Measurements from ENCODE around the gene SDCCAG8.

SDCCAG8 gene

GRCh38 chr1:243490748-243491686, 235.2 kb downstream of the SDCCAG8 start:
- H3K9me3 ChIP-seq (ENCODE audit: insufficient read depth, low read length), result no peaks in the 10 kb centered on the region
- no peak overlapping the region for H2AFZ ChIP-seq (ENCODE audit: low read depth, low read length)
- no peaks in the 10 kb centered on the region for H4K20me1 ChIP-seq (ENCODE audit: insufficient read depth, low read length)
- TF ChIP-seq, protein P1, sequence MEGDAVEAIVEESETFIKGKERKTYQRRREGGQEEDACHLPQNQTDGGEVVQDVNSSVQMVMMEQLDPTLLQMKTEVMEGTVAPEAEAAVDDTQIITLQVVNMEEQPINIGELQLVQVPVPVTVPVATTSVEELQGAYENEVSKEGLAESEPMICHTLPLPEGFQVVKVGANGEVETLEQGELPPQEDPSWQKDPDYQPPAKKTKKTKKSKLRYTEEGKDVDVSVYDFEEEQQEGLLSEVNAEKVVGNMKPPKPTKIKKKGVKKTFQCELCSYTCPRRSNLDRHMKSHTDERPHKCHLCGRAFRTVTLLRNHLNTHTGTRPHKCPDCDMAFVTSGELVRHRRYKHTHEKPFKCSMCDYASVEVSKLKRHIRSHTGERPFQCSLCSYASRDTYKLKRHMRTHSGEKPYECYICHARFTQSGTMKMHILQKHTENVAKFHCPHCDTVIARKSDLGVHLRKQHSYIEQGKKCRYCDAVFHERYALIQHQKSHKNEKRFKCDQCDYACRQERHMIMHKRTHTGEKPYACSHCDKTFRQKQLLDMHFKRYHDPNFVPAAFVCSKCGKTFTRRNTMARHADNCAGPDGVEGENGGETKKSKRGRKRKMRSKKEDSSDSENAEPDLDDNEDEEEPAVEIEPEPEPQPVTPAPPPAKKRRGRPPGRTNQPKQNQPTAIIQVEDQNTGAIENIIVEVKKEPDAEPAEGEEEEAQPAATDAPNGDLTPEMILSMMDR (IDR thresholded peaks at IDR 0.05; ENCODE audit: low read depth, low read length), result no peak
- TF ChIP-seq EZH2phosphoT487 (IDR thresholded peaks at IDR 0.05; ENCODE audit: low read depth), result no peak
- H3K4me3 ChIP-seq (ENCODE audit: low read length), result no peak overlapping the region
- H3K79me2 ChIP-seq (ENCODE audit: low read length), result no peaks in the 10 kb centered on the region
- H3K27me3 ChIP-seq (ENCODE audit: low read depth, low read length), result no peaks in the 10 kb centered on the region
- H3K4me1 ChIP-seq (ENCODE audit: low read length), result no peaks in the 10 kb centered on the region
- H3K27ac ChIP-seq (ENCODE audit: low read length), result no peak overlapping the region
- H3K4me2 ChIP-seq (ENCODE audit: low read length), result no peak overlapping the region
- H3K9ac ChIP-seq (ENCODE audit: low read length), result no peak overlapping the region
- no peaks in the 10 kb centered on the region for H3K36me3 ChIP-seq (replicated peaks; ENCODE audit: low read depth, low read length)

DNA sequence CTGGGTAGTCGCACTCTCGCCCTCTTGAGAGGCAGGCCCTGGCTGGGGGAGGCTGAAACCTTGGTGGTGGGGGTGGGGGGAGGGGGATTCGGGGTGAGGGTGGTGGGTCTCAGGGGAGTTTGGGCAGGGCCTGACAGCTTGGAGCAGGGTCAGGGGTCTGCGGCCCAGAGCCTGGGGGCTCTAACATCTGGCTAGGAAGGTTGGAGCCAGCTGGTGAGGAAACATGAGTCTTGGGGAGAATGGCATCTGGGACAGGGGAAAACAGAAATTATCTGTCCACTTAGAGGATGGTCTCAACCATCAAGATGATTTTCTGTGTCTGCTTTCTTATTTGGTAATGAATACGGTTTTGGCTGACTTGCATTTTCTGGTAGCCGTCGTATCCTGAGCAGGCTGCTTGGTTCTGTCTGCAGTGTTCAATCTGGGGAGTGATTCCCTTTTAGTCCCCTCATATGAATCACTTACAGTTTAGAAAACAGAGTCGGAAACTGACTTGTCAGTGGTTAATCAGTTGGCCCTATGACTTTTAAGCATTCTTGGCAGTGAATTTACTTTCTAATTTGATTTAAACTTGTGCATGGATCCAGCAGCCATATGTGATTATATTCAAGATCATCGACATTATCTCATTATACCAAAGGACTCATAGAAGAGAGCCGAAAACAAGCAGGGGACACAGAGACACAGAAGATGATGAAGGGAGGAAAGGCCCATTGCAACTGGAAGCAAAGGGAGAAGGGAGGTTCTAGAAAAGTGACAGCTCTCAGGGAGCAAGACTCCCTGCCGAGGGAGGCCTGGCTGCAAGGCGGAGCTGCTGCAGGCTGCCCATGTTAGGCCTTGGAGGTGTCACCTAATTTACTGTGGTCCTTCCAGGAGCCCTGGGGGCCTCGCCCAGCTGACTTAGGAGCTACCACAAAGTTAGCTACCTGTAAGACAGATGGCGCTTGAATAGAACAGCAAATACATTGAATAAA, 237.6 kb downstream of the SDCCAG8 start:
- Histone ChIP-seq H3K9ac (ENCODE audit: low read length) (no peak overlapping the region), H4K20me1 (ENCODE audit: insufficient read depth, low read length) (no peaks in the 10 kb centered on the region), H3K4me2 (ENCODE audit: low read length) (no peak overlapping the region), H3K9me3 (ENCODE audit: insufficient read depth, low read length) (no peaks in the 10 kb centered on the region), H3K36me3 (replicated peaks; ENCODE audit: low read depth, low read length) (no peaks in the 10 kb centered on the region), H3K27me3 (ENCODE audit: low read depth, low read length) (no peaks in the 10 kb centered on the region), H3K4me1 (ENCODE audit: low read length) (no peaks in the 10 kb centered on the region), H3K27ac (ENCODE audit: low read length) (no peak overlapping the region), H3K4me3 (ENCODE audit: low read length) (no peak overlapping the region), H2AFZ (ENCODE audit: low read depth, low read length) (no peak overlapping the region), H3K79me2 (ENCODE audit: low read length) (no peaks in the 10 kb centered on the region)
- TF ChIP-seq, protein P1 (IDR thresholded peaks at IDR 0.05; ENCODE audit: low read depth, low read length), result no peak
- TF ChIP-seq EZH2phosphoT487 (IDR thresholded peaks at IDR 0.05; ENCODE audit: low read depth), result no peak

GRCh38 chr1:243494741-243495431, 239.0 kb downstream of the SDCCAG8 start:
- H3K79me2 ChIP-seq (ENCODE audit: low read length), result no peaks in the 10 kb centered on the region
- no peak overlapping the region for H3K4me3 ChIP-seq (ENCODE audit: low read length)
- H3K27ac ChIP-seq (ENCODE audit: low read length), result no peak overlapping the region
- no peak for TF ChIP-seq EZH2phosphoT487 (IDR thresholded peaks at IDR 0.05; ENCODE audit: low read depth)
- TF ChIP-seq, protein P1 (IDR thresholded peaks at IDR 0.05; ENCODE audit: low read depth, low read length), result no peak
- H3K4me1 ChIP-seq (ENCODE audit: low read length), result no peaks in the 10 kb centered on the region
- no peaks in the 10 kb centered on the region for H3K9me3 ChIP-seq (ENCODE audit: insufficient read depth, low read length)
- no peaks in the 10 kb centered on the region for H3K36me3 ChIP-seq (replicated peaks; ENCODE audit: low read depth, low read length)
- H3K4me2 ChIP-seq (ENCODE audit: low read length), result no peak overlapping the region
- no peak overlapping the region for H2AFZ ChIP-seq (ENCODE audit: low read depth, low read length)
- H4K20me1 ChIP-seq (ENCODE audit: insufficient read depth, low read length), result no peaks in the 10 kb centered on the region
- H3K27me3 ChIP-seq (ENCODE audit: low read depth, low read length), result no peaks in the 10 kb centered on the region
- no peak overlapping the region for H3K9ac ChIP-seq (ENCODE audit: low read length)
